ENCODE results near the gene RNF213. TPM values are rescaled to one million over a fixed set of nuclear protein-coding genes. Genes with fewer than 3 reads are reported as not detected.
"Not testable (repeated sequence)": the region's sequence is repeated elsewhere in the genome, so short reads cannot be mapped to it uniquely, and the experiment has no call there.

The RNF213 gene
- total RNA-seq, 1 experiment from 2014 or later: 15.0 TPM

DNA sequence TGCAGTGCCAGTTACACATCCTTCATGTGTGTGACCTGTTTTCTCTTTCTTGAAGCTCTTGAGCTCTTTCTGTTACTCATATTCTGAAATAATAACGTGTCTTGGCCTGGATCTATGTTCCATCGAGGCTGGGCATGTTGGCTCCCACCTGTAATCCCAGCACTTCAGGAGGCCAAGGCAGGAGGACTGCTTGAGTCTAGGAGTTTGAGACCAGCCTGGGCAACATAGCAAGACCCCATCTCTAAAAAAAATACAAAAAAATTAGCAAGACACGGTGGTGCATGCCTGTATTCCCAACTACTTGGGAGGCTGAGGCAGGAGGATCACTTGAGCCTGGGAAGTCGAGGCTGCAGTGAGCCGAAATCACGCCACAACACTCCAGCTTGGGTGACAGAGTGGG is 68.8 kb downstream of the RNF213 start:
- H3K27ac ChIP-seq (ENCODE audit: low read length); H3K4me2 ChIP-seq (ENCODE audit: low read depth, low read length, poor library complexity, severe bottlenecking); H3K36me3 ChIP-seq (ENCODE audit: insufficient read depth, low read length); H3K79me2 ChIP-seq (ENCODE audit: low read length); H3K27me3 ChIP-seq (ENCODE audit: low read length); H3K4me1 ChIP-seq (ENCODE audit: low read length); H2AFZ ChIP-seq (ENCODE audit: low read length); H4K20me1 ChIP-seq (ENCODE audit: insufficient read depth, low read depth, low read length); H3K9me3 ChIP-seq (ENCODE audit: low read length); H3K9me2 ChIP-seq (replicated peaks; ENCODE audit: insufficient read depth, low read length); DNase-seq; H3K4me3 ChIP-seq (ENCODE audit: low read length); H3K9ac ChIP-seq (ENCODE audit: low read length): not testable (repeated sequence)

- Histone ChIP-seq H2AFZ (ENCODE audit: low read length) (no peak overlapping the region), H3K4me2 (ENCODE audit: low read depth, low read length, poor library complexity, severe bottlenecking) (no peak overlapping the region), H3K9ac (ENCODE audit: low read length) (no peak overlapping the region), H3K27ac (ENCODE audit: low read length) (no peak overlapping the region), H3K4me3 (ENCODE audit: low read length) (no peak overlapping the region), H3K4me1 (ENCODE audit: low read length) (no peaks in the 10 kb centered on the region), H3K79me2 (ENCODE audit: low read length) (no peaks in the 10 kb centered on the region), H3K9me2 (replicated peaks; ENCODE audit: insufficient read depth, low read length) (no peaks in the 10 kb centered on the region), H3K9me3 (ENCODE audit: low read length) (no peaks in the 10 kb centered on the region), H3K27me3 (ENCODE audit: low read length) (no peaks in the 10 kb centered on the region), H3K36me3 (ENCODE audit: insufficient read depth, low read length) (no peaks in the 10 kb centered on the region), H4K20me1 (ENCODE audit: insufficient read depth, low read depth, low read length) (no peaks in the 10 kb centered on the region)
- no peak for DNase-seq
Measured at GRCh38 chr17:80330276-80330675, 69.6 kb downstream of the RNF213 start.

GRCh38 chr17:80330938-80331337 is 70.3 kb downstream of the RNF213 start:
- not testable (repeated sequence) for H3K36me3 ChIP-seq (ENCODE audit: insufficient read depth, low read length); H3K9me2 ChIP-seq (replicated peaks; ENCODE audit: insufficient read depth, low read length); H3K27ac ChIP-seq (ENCODE audit: low read length); H3K9ac ChIP-seq (ENCODE audit: low read length); H3K9me3 ChIP-seq (ENCODE audit: low read length); H3K4me1 ChIP-seq (ENCODE audit: low read length); H3K79me2 ChIP-seq (ENCODE audit: low read length); H3K4me2 ChIP-seq (ENCODE audit: low read depth, low read length, poor library complexity, severe bottlenecking); H3K27me3 ChIP-seq (ENCODE audit: low read length); H4K20me1 ChIP-seq (ENCODE audit: insufficient read depth, low read depth, low read length); H2AFZ ChIP-seq (ENCODE audit: low read length); H3K4me3 ChIP-seq (ENCODE audit: low read length); DNase-seq

GRCh38 chr17:80331820-80332219 is 71.2 kb downstream of the RNF213 start:
- no peak overlapping the region for H2AFZ ChIP-seq (ENCODE audit: low read length)
- no peak overlapping the region for H3K4me2 ChIP-seq (ENCODE audit: low read depth, low read length, poor library complexity, severe bottlenecking)
- no peaks in the 10 kb centered on the region for H3K79me2 ChIP-seq (ENCODE audit: low read length)
- no peak overlapping the region for H3K9ac ChIP-seq (ENCODE audit: low read length)
- no peak overlapping the region for H3K27ac ChIP-seq (ENCODE audit: low read length)
- DNase-seq: no peak
- no peak overlapping the region for H3K4me3 ChIP-seq (ENCODE audit: low read length)
- no peaks in the 10 kb centered on the region for H4K20me1 ChIP-seq (ENCODE audit: insufficient read depth, low read depth, low read length)
- H3K9me2 ChIP-seq (replicated peaks; ENCODE audit: insufficient read depth, low read length): no peaks in the 10 kb centered on the region
- H3K4me1 ChIP-seq (ENCODE audit: low read length): no peaks in the 10 kb centered on the region
- H3K27me3 ChIP-seq (ENCODE audit: low read length): no peaks in the 10 kb centered on the region
- no peaks in the 10 kb centered on the region for H3K36me3 ChIP-seq (ENCODE audit: insufficient read depth, low read length)
- H3K9me3 ChIP-seq (ENCODE audit: low read length): no peaks in the 10 kb centered on the region

- no peaks in the 10 kb centered on the region for H3K27me3 ChIP-seq (ENCODE audit: low read length)
- H3K79me2 ChIP-seq (ENCODE audit: low read length): no peaks in the 10 kb centered on the region
- H3K4me1 ChIP-seq (ENCODE audit: low read length): no peaks in the 10 kb centered on the region
Measured at GRCh38 chr17:80337195-80337895, 76.7 kb downstream of the RNF213 start.

GRCh38 chr17:80339118-80339517 is 78.5 kb downstream of the RNF213 start:
- H3K36me3 ChIP-seq (ENCODE audit: insufficient read depth, low read length): no peaks in the 10 kb centered on the region
- H3K9me2 ChIP-seq (replicated peaks; ENCODE audit: insufficient read depth, low read length): no peaks in the 10 kb centered on the region
- H3K4me1 ChIP-seq (ENCODE audit: low read length): no peaks in the 10 kb centered on the region
- H3K79me2 ChIP-seq (ENCODE audit: low read length): no peaks in the 10 kb centered on the region
- H3K9me3 ChIP-seq (ENCODE audit: low read length): no peaks in the 10 kb centered on the region
- H3K27me3 ChIP-seq (ENCODE audit: low read length): no peaks in the 10 kb centered on the region
- no peak overlapping the region for H3K4me3 ChIP-seq (ENCODE audit: low read length)
- H3K9ac ChIP-seq (ENCODE audit: low read length): no peak overlapping the region
- DNase-seq: no peak
- no peak overlapping the region for H2AFZ ChIP-seq (ENCODE audit: low read length)
- H4K20me1 ChIP-seq (ENCODE audit: insufficient read depth, low read depth, low read length): 0 out of 2 replicates have a peak, but pooled peaks cover 7% of the 10 kb centered on the region
- no peak overlapping the region for H3K4me2 ChIP-seq (ENCODE audit: low read depth, low read length, poor library complexity, severe bottlenecking)
- H3K27ac ChIP-seq (ENCODE audit: low read length): no peak overlapping the region

More at GRCh38 chr17:80337195-80337895, 76.7 kb downstream of the RNF213 start:
- Histone ChIP-seq H3K4me3 (ENCODE audit: low read length) (no peak overlapping the region), H4K20me1 (ENCODE audit: insufficient read depth, low read depth, low read length) (no peaks in the 10 kb centered on the region), H3K9ac (ENCODE audit: low read length) (no peak overlapping the region), H3K4me2 (ENCODE audit: low read depth, low read length, poor library complexity, severe bottlenecking) (no peak overlapping the region), H3K9me3 (ENCODE audit: low read length) (no peaks in the 10 kb centered on the region), H2AFZ (ENCODE audit: low read length) (no peak overlapping the region), H3K9me2 (replicated peaks; ENCODE audit: insufficient read depth, low read length) (no peaks in the 10 kb centered on the region), H3K27ac (ENCODE audit: low read length) (no peak overlapping the region), H3K36me3 (ENCODE audit: insufficient read depth, low read length) (no peaks in the 10 kb centered on the region)
- DNase-seq: no peak

GRCh38 chr17:80339731-80340456 is 79.2 kb downstream of the RNF213 start:
- 0 out of 2 replicates have a peak, but pooled peaks cover 7% of the 10 kb centered on the region for H4K20me1 ChIP-seq (ENCODE audit: insufficient read depth, low read depth, low read length)
- no peak for DNase-seq
- no peaks in the 10 kb centered on the region for H3K79me2 ChIP-seq (ENCODE audit: low read length)
- H3K36me3 ChIP-seq (ENCODE audit: insufficient read depth, low read length): no peaks in the 10 kb centered on the region
- no peak overlapping the region for H3K4me2 ChIP-seq (ENCODE audit: low read depth, low read length, poor library complexity, severe bottlenecking)
- H3K4me1 ChIP-seq (ENCODE audit: low read length): no peaks in the 10 kb centered on the region
- no peak overlapping the region for H3K9ac ChIP-seq (ENCODE audit: low read length)
- no peaks in the 10 kb centered on the region for H3K9me3 ChIP-seq (ENCODE audit: low read length)
- H2AFZ ChIP-seq (ENCODE audit: low read length): no peak overlapping the region
- no peaks in the 10 kb centered on the region for H3K27me3 ChIP-seq (ENCODE audit: low read length)
- H3K9me2 ChIP-seq (replicated peaks; ENCODE audit: insufficient read depth, low read length): no peaks in the 10 kb centered on the region
- no peak overlapping the region for H3K4me3 ChIP-seq (ENCODE audit: low read length)
- no peak overlapping the region for H3K27ac ChIP-seq (ENCODE audit: low read length)

GRCh38 chr17:80345321-80345720 is 84.7 kb downstream of the RNF213 start:
- Histone ChIP-seq H3K36me3 (ENCODE audit: insufficient read depth, low read length) (no peaks in the 10 kb centered on the region), H3K27me3 (ENCODE audit: low read length) (no peaks in the 10 kb centered on the region), H3K9me3 (ENCODE audit: low read length) (no peaks in the 10 kb centered on the region), H3K9me2 (replicated peaks; ENCODE audit: insufficient read depth, low read length) (no peaks in the 10 kb centered on the region), H2AFZ (ENCODE audit: low read length) (no peak overlapping the region), H3K79me2 (ENCODE audit: low read length) (no peaks in the 10 kb centered on the region), H3K4me1 (ENCODE audit: low read length) (no peaks in the 10 kb centered on the region), H4K20me1 (ENCODE audit: insufficient read depth, low read depth, low read length) (0 out of 2 replicates have a peak, but pooled peaks cover 7% of the 10 kb centered on the region), H3K9ac (ENCODE audit: low read length) (no peak overlapping the region), H3K4me3 (ENCODE audit: low read length) (no peak overlapping the region), H3K4me2 (ENCODE audit: low read depth, low read length, poor library complexity, severe bottlenecking) (no peak overlapping the region), H3K27ac (ENCODE audit: low read length) (no peak overlapping the region)
- DNase-seq: no peak
